Right atrium auricular region (tissue), 2 donors: Measurements from ENCODE around the gene MGAT4C. TPM values are rescaled to one million over a fixed set of nuclear protein-coding genes. Genes with fewer than 3 reads are reported as not detected.

Experiments
- DNase-seq: peaks from one replicate; pipeline ENCODE4 v3.0.0-alpha.2; 2019; ENCODE audit warnings: low spot score
- H3K27ac ChIP-seq, 2 donors: fragments of 200-600 bp; sonication (generic); 1 replicate in 1 of 2; 2 replicates in 1 of 2; pipeline ENCODE4 v1.5.1; 2016 to 2019
- H3K27me3 ChIP-seq, 2 donors: fragments of 200-600 bp; sonication (generic); one replicate each; pipeline versions ENCODE4 v1.5.1 to v1.6.0; 2017 to 2019
- H3K36me3 ChIP-seq: fragments of 200-600 bp; sonication (generic); one replicate; pipeline ENCODE4 v1.5.1; 2016
- H3K4me1 ChIP-seq, 2 donors: fragments of 200-600 bp; sonication (generic); one replicate each; pipeline versions ENCODE4 v1.5.1 to v1.6.0; 2017 to 2019
- H3K4me3 ChIP-seq, 2 donors: fragments of 200-600 bp; sonication (generic); 1 replicate in 1 of 2; 2 replicates in 1 of 2; pipeline ENCODE4 v1.5.1; 2017 to 2019; ENCODE audit warnings: mild to moderate bottlenecking in 1 of 2, moderate library complexity in 1 of 2
- H3K9me3 ChIP-seq, 2 donors: fragments of 200-600 bp; sonication (generic); one replicate each; pipeline ENCODE4 v1.5.1; 2019
- CTCF ChIP-seq, 2 donors: fragments of 200-600 bp; sonication (generic); IDR thresholded peaks; one replicate each; pipeline ENCODE4 v1.5.1; 2019; ENCODE audit warnings: antibody characterized with exemption in 2 of 2
- total RNA-seq, 2 donors: library from RNA; depleted of rRNA; stranded (reverse); fragments of >200 nt; gene quantifications; one replicate each; pipeline ENCODE4 v1.1.0, GENCODE V29; 2016

Gene MGAT4C
- total RNA-seq, 2 donors from 2014 or later = 2.1 to 3.2 TPM

GRCh38 chr12:86226481-86226880 is 29.7 kb downstream of the MGAT4C start:
- H3K9me3 ChIP-seq = no peaks in the 10 kb centered on the region
- DNase-seq = no peak
- H3K27me3 ChIP-seq = no peaks in the 10 kb centered on the region
- no peak overlapping the region for H3K4me3 ChIP-seq
- H3K36me3 ChIP-seq = no peaks in the 10 kb centered on the region
- H3K4me1 ChIP-seq = no peaks in the 10 kb centered on the region
- no peak for TF ChIP-seq CTCF (IDR thresholded peaks at IDR 0.05)
- no peak overlapping the region for H3K27ac ChIP-seq

GRCh38 chr12:86216591-86216990 is 39.6 kb downstream of the MGAT4C start:
- no peak overlapping the region for H3K27ac ChIP-seq
- H3K9me3 ChIP-seq = no peaks in the 10 kb centered on the region
- no peaks in the 10 kb centered on the region for H3K4me1 ChIP-seq
- H3K4me3 ChIP-seq = no peak overlapping the region
- TF ChIP-seq CTCF (IDR thresholded peaks at IDR 0.05) = no peak
- DNase-seq = no peak
- no peaks in the 10 kb centered on the region for H3K27me3 ChIP-seq
- no peaks in the 10 kb centered on the region for H3K36me3 ChIP-seq

- Histone ChIP-seq H3K4me1 (no peaks in the 10 kb centered on the region), H3K4me3 (no peak overlapping the region), H3K36me3 (no peaks in the 10 kb centered on the region), H3K27ac (no peak overlapping the region), H3K9me3 (no peaks in the 10 kb centered on the region), H3K27me3 (no peaks in the 10 kb centered on the region)
- no peak for DNase-seq
- no peak for TF ChIP-seq CTCF (IDR thresholded peaks at IDR 0.05)
Measured at GRCh38 chr12:86213012-86213411, 43.2 kb downstream of the MGAT4C start.

- Histone ChIP-seq H3K4me1 (no peaks in the 10 kb centered on the region), H3K27ac (no peak overlapping the region), H3K9me3 (no peaks in the 10 kb centered on the region), H3K36me3 (no peaks in the 10 kb centered on the region), H3K4me3 (no peak overlapping the region), H3K27me3 (no peaks in the 10 kb centered on the region)
- TF ChIP-seq CTCF (IDR thresholded peaks at IDR 0.05) = no peak
- DNase-seq = no peak
Measured at GRCh38 chr12:86198696-86199444, 57.3 kb downstream of the MGAT4C start.

GRCh38 chr12:86196465-86196864 is 59.7 kb downstream of the MGAT4C start:
- no peaks in the 10 kb centered on the region for H3K4me1 ChIP-seq
- no peaks in the 10 kb centered on the region for H3K27me3 ChIP-seq
- DNase-seq = no peak
- no peak for TF ChIP-seq CTCF (IDR thresholded peaks at IDR 0.05)
- H3K9me3 ChIP-seq = no peaks in the 10 kb centered on the region
- H3K36me3 ChIP-seq = no peaks in the 10 kb centered on the region
- H3K4me3 ChIP-seq = no peak overlapping the region
- no peak overlapping the region for H3K27ac ChIP-seq

- Histone ChIP-seq H3K36me3 (no peaks in the 10 kb centered on the region), H3K4me3 (no peak overlapping the region), H3K9me3 (no peaks in the 10 kb centered on the region), H3K27me3 (no peaks in the 10 kb centered on the region), H3K27ac (no peak overlapping the region), H3K4me1 (no peaks in the 10 kb centered on the region)
- DNase-seq = no peak
- no peak for TF ChIP-seq CTCF (IDR thresholded peaks at IDR 0.05)
Measured at GRCh38 chr12:86194721-86195120, 61.5 kb downstream of the MGAT4C start.
